ENCODE measurements around the gene PNPLA5.
"Not testable (repeated sequence)": the region's sequence is repeated elsewhere in the genome, so short reads cannot be mapped to it uniquely, and the experiment has no call there.

Gene PNPLA5

DNA sequence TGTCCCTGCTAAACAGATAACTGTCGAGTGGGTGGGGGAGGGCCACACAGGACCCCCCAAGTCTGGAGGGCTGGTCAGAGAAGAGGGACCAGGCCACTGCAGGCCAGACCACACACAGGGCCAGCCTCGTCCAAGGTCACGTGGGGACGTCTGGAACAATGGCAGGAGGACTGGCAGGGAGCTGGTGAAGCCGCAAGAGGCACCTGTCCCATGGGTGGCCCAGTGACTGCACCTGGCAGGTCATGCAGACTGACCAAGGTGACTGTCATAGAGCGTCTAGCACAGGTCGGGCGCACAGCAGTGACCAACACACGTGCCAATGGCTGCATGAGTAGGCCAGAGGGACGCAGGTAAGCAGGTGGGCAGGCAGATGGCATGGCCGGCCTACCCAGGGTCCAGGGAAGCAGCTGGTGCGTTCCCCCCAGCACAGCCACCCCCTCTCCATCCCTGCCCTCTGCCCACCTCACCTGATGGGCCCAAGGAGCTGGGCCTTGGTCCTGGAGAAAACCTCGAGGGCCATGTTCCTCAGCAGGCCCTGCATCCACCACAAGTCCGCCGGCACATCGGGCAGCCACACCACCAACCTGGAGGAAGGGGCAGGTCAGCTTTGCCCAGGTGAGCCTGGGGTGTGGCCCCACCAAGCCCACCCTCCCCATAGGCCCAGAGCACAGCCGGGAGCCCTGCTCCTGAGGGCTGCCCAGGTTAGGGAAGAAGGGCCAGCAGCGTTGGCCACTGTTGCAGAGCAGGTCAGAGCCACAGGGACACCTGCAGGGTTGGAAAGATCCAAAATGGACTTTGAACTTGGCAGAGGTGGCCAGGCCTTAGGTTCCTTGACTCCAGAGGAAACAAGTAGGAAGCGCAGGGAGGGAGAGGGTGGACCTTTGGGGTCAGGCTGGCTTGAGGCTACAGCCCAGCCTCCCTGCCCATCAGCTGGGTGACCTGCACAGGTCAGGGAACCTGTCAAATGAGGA lies 10.4 kb downstream of the PNPLA5 start:
- DNase-seq (ENCODE audit: low read depth), result no peak

DNA sequence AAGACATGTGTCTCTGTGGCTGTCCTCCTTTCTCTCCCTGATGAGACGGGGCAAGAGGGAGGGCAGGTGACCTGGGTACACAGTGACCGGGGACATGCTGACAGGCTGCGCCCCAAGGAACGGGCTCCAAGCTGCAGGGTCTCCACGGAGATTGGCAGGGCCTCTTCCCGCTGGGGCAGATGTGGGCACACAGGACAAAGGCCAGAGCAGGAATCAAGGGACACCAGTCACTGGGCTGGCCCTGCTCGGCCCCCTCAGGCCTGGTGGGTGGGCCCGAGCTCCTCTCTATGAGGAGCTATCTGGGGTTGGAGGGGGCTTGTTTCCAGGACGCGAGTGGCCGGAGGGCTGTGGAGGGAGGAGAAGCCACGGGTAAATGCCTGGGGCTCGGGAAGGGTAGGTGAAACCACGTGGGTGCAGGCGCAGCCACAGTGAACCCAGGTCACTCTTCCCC lies 11.2 kb downstream of the PNPLA5 start:
- DNase-seq (ENCODE audit: low read depth), result no peak

DNA sequence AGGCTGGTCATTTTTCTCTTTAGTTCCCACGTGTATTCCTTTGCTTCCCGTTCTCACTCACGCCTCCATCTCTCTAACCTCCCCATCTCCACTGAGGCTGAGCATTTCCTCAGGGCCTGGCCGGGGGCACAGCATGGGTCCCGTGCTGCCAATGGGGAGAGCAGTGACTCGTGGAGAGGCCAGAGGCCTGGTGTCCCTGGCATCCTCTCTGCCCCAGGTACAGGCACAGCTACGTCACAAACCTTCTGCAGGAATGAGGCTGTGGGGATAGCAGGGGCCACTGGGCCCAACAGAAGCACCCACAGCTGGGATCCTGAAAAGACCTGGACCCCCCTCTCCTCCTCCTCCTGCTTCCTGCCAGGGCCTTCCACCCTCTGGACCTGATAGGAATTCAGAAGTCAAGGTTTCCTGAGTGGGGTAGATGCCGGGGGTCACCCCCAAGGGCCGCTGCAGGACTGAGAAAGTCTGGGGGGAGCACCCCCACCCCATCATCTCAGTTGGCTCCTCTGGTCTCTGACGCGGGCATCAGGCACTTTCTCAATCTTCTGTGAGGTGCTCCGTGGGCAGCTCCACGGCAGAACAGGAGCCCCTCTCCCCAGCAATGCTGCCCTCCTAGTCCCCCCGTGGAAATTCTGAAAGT lies 11.8 kb downstream of the PNPLA5 start:
- no peak for DNase-seq (ENCODE audit: low read depth)

DNA sequence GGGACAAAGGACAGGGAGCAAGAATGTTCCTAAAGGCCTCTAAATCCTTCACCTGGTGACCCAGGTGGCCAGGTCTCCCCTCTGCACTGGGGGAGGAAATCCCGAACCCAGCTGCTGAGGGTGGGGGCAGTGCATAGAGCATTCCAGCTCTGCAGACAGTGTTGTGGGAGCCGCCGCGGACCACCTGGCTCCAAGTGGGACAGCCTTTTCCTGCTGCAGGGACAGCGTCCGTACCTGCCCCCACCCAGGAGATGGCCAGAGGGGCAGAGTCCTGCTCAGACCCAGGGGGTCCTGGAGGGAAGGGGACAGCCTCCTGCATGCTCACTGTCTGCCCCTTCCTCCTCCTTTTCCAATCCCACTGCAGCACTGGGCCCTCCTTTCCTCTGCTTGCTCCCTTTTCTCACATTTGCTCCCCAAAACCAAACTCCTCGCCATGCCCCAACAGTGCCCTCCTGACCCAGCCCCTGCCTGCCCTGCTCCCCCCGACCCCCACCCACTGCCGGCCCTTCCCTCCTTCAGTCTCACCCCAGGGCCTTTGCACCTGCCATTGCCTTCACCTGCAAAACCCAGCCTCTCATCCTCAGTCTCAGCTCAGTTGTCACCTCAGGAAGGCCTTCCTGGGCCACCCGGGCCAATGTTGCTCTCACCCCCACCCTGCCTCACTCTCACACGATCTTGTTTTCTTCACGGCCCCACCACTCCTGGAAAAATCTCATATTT lies 12.8 kb downstream of the PNPLA5 start:
- DNase-seq (ENCODE audit: low read depth), result no peak

DNA sequence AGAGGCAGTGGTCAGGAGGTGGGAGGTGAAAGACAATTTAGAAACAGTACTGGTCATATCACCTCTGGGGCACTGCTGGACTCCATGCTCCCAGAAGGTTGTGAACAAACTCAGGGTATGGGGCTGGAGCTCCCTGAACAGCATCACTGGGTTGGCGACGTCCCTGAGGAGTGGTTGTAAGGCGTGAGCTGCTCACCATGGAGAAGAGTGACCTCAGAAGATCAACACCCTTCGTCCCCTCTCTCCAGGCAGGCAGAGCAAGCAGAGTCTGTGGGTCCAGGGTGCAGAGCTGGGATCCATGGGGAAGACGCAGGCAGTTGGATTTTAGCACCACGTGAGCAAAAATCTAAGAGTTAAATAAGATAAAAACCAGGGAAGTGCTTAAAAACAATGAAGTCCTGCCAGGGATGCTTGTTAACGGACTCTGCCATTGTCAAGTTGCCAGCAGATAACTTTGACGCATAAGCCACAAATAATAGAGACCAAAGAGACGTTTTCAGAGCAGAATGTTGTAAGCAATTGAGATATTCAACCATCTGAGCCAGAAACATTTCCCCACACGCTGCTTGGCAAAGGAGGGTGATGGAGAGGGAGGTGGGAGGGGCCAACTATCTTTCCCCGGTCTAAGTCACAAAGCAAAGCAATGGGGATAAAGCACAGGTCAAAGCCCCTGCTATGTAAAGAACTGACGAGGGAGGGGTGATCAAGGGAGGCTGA lies 13.6 kb downstream of the PNPLA5 start:
- DNase-seq (ENCODE audit: low read depth), result no peak

- DNase-seq (ENCODE audit: low read depth), result no peak
Measured at GRCh38 chr22:43876866-43877509, 14.8 kb downstream of the PNPLA5 start.

- no peak for DNase-seq (ENCODE audit: low read depth)
Measured at GRCh38 chr22:43869799-43870198, 22.0 kb downstream of the PNPLA5 start.

DNA sequence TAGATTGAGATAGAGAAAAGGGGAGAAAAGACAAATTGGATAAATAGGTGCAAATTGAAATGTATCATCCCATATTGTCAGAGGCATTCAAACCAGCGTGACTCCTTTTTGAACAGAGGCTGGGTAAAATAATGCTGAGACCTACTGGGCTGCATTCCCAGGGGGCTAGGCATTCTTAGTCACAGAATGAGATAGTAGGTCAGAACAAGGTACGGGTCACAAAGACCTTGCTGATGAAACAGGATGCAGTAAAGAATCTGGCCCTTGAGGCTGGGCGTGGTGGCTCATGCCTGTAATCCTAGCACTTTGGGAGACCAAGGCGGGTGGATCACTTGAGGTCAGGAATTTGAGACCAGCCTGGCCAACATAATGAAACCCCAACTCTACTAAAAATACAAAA lies 22.8 kb downstream of the PNPLA5 start:
- not testable (repeated sequence) for DNase-seq (ENCODE audit: low read depth)

DNA sequence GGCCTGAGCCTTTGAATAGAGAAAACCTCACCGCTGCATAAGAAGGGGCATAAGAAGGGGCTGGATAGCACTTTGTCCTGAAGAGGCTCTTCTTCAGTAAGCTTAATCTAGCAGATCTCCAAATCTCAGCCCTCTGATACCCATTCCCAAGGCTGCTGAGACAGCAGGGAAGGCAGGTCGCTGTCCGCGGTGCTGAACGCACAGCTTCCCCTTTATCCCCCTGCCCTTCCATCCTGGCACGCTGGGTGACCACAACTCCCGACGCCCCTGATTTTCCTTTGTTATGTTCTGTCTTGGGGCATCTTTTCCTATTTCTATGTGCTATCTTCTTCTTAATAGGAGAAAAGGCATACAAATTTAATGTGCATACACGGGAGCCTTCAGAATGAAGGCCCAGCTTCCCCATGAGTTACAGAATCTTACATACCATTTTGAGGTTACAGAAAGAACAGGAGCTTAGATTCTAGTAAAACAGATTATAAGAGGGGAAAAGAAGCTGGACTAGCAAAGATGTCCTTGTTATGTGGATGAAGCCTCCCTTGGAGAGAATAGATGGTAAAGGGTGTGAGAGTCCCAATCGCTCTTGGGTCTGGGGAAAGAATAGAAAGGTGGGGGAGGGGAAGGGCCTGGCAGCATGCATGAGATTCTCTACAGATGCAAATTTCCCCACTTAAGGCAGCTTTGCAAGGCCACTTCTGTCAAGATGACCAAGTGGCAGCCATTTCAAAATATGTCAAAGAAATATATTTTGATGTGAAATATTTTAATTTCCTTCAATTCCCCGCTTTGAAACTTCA lies 23.8 kb downstream of the PNPLA5 start:
- DNase-seq (ENCODE audit: low read depth), result peak; percentile 17

DNA sequence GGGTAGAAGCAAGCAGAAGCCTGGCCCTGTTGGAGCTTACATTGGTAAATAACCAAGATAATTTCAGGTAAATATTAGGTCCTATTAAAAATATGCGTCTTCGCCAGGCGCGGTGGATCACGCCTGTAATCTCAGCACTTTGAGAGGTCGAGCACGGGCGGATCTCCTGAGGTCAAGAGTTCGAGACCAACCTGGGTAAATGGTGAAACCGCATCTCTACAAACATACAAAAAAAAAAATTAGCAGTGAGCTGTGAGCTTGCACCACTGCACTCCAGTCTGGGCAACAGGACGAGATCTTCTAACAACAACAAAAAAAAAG lies 29.0 kb downstream of the PNPLA5 start:
- no peak for DNase-seq (ENCODE audit: low read depth)

DNA sequence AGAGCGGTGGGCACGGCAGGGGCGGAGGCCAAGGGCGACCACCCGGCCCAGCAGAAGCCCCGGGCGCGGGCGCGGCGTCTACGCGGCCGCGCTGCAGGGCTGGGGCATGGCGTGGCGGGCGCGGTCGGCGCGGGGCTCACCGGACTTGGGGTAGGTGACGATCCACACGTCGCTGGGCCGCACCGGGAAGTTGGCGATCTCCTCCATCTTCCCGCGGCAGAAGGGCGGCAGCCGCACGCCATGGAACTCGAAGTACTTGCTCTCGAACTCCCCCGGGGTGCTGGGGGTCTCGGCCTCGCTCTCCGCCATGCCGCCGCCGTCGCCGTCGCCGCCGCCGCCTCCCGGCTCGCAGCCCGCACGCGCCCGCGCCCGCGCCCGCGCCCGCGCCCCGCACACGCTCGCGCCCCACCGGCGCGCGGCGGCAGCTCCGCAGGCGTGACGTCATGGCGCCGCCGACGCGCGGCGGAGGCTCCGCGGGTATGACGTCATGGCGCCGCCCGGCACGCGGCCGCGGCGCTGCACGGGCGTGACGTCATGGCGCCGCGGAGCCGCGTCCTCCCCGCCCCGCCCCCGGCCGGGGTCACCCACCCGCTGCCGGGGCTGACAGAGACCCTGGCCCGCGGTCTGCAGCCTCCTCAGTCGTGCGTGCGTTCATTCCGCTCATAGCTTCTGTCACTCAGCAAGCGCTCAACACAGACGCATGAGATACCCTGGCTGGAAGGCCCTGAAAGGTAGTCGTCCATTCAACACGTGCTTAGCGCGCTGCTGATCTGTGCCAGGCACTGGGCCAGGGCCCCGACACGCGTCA lies 29.5 kb downstream of the PNPLA5 start, which contains the start of gene SULT4A1:
TSS of gene SULT4A1 (minus strand) at position 440 of the 808 bp plus-strand sequence. CDS start at position 309, 131 bp downstream.
- DNase-seq (ENCODE audit: low read depth), result no peak

DNA sequence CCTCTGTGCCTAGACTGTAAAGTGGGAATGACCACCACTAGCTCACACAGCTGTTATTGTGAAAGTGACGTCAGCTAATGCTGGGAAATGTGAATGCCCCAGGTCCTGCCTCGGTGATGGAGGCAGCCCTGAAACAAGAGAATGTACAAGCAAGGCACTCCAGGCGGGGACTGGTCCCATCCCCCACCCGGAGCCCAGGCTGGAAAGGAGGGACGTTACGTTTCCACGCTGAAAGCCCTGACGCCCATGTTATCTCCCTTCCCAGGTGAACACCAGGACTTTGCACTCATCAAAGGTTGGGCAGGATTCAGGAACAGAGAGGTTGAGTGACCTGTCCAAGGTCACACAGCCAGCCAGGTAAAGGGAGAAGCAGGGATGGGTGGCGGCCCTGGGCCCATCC lies 30.3 kb downstream of the PNPLA5 start:
- no peak for DNase-seq (ENCODE audit: low read depth)

DNA sequence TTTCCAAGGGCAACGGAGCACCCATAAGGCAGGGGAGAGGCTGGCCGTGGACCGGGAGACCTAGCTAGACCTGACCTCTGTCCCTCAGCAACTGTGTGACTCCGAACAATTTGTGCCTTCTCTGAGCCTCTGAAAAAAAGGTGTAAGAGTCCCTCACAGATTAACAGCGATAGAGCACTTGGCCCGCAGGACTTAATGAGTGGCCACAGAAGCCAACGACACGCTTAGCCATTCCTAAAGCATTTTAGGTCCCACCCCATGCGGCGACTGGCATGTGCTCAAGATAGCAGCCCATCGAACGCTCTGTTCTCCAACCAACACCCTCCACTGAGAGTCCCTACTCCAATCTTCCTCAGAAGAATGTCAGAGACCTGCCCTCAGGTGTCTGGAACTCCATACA lies 31.0 kb downstream of the PNPLA5 start:
- DNase-seq (ENCODE audit: low read depth), result no peak

DNA sequence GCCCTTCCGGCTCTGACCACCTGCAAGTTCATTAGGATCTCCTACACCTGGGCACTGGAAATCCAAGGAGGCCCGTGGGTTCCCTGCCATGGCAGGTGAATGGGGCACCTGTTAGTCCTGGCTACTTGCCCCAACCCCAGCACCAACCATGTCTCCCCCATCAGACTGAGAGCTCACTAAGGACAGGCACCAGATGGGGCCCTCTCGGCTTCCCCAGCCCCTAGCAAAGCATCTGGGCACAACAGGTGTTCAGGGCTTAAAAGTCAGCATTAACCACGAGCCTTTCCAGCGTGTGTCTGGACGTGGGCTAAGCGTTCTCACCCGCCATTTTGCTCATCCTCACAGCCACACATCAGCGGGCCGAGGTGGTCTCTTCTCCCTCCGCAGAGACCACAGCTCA lies 31.7 kb downstream of the PNPLA5 start:
- no peak for DNase-seq (ENCODE audit: low read depth)

DNA sequence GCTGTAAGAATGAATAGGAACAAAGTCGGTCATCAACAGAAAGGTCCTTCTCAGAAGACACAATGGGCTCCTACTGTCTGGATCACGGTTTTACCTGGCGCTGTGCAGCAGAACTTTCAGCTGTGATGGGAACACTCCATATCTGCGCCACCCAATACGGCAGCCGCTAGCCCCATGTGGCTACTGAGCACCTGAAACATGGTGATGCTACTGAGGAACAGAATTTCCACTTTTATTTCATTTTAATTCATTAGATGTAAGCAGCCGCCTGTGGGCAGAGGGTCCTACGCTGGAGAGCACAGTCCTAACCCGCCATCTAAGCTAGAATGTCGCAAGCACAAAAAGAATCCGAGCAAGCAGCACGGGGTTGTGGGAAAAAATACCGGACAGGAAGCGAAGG lies 32.2 kb downstream of the PNPLA5 start:
- no peak for DNase-seq (ENCODE audit: low read depth)

DNA sequence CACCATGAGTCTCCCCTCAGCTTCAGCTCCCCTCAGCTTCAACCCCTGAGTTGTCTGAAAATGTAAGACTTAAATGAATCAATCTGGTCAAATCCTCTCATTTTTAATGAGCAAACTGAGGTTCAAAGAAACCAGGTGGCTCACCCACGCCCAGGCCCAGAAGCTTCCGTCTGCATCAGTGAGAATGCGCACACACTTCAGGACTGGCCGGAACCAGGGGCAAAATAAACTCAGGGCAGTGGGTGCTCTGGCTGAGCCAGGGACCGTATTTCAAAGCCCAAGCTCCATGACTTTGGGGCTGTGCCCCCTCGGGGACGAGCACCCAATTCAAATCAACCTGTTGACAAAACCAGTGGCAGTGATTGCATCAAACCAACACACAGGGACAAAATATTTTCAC lies 32.6 kb downstream of the PNPLA5 start:
- no peak for DNase-seq (ENCODE audit: low read depth)

GRCh38 chr22:43858156-43858895 lies 33.5 kb downstream of the PNPLA5 start:
- DNase-seq (ENCODE audit: low read depth), result no peak

- DNase-seq (ENCODE audit: low read depth), result no peak
Measured at GRCh38 chr22:43857367-43857766, 34.4 kb downstream of the PNPLA5 start.

- no peak for DNase-seq (ENCODE audit: low read depth)
Measured at GRCh38 chr22:43855431-43855830, 36.4 kb downstream of the PNPLA5 start.
